Endothelial cell (in vitro differentiated cells): ENCODE measurements around the gene CELF1. TPM values are rescaled to one million over a fixed set of nuclear protein-coding genes. Genes with fewer than 3 reads are reported as not detected.

Experiments used
- DNase-seq: peaks from one replicate; pipeline ENCODE4 v3.0.0; 2021; ENCODE audit warnings: low spot score
- H3K27ac Mint-ChIP-seq: one replicate; pipeline ENCODE4 v1.8.0; 2021; ENCODE audit warnings: mixed read lengths, inconsistent platforms; ENCODE audit not compliant: unreplicated experiment
- H3K27me3 Mint-ChIP-seq: one replicate; pipeline ENCODE4 v1.8.0; 2021; ENCODE audit warnings: mild to moderate bottlenecking, moderate library complexity, mixed read lengths, inconsistent platforms; ENCODE audit not compliant: unreplicated experiment
- H3K36me3 Mint-ChIP-seq: one replicate; pipeline ENCODE4 v1.8.0; 2021; ENCODE audit warnings: mild to moderate bottlenecking, low read depth, mixed read lengths, inconsistent platforms; ENCODE audit not compliant: unreplicated experiment
- H3K4me1 Mint-ChIP-seq: one replicate; pipeline ENCODE4 v1.8.0; 2021; ENCODE audit warnings: mild to moderate bottlenecking, mixed read lengths, inconsistent platforms; ENCODE audit not compliant: unreplicated experiment
- H3K4me3 Mint-ChIP-seq: one replicate; pipeline ENCODE4 v1.8.0; 2021; ENCODE audit warnings: mild to moderate bottlenecking, mixed read lengths, inconsistent platforms; ENCODE audit not compliant: unreplicated experiment
- H3K9me3 Mint-ChIP-seq: one replicate; pipeline ENCODE4 v1.8.0; 2021; ENCODE audit warnings: mixed read lengths, inconsistent platforms; ENCODE audit not compliant: unreplicated experiment
- total RNA-seq: library from RNA; stranded (reverse); fragmentation: NEBNext Ultra II Directional; extraction: Animal tissue kit (Norgen Biotek cat#: 25700); gene quantifications from one replicate; pipeline ENCODE4 v1.2.1, GENCODE V29; 2021; ENCODE audit not compliant: unreplicated experiment
- TF ChIP-seq, protein P1 (sequence below): fragments of 200-600 bp; sonication (generic); IDR thresholded peaks from one replicate; pipeline ENCODE4 v1.5.0; 2021; ENCODE audit warnings: antibody characterized with exemption; ENCODE audit not compliant: unreplicated experiment

The CELF1 gene
- total RNA-seq, 1 donor from 2014 or later, result 162 TPM

DNA sequence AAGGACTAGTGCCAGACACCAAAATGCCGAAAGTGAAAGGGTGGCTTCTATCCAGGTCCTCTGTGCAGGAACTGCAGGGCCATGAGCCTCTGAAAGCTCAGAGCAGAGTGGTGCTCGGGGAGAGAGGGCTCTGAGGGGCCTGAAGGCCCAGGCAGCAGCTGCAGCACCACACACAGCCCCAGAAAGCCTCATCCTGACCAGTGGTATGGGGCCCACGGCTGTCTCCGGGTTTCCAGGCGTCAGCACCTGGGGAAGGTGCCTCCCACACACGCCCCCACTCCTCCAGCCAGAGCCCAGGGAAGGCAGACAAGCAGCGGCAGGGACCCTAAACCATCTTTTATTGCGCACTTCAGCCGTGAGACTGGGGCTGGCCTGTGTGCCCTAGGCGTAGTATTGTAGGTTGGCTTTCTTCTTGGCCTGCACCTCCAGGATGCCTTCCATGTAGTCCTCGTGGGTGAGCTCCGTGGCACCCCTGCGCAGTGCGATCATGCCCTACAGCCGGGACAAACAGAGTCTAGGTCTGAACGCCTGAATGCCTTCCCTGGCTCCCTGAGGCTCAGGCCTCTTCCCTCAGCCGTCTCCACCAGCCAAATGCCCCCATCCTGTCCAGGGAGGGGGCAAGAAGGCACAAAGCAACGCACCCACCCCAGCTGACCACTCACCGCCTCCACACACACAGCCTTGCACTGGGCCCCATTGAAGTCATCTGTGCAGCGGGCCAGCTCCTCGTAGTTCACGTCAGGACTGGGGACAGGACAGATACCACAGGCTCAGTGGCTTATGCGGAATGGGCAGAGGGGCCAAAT lies 134.3 kb downstream of the CELF1 start:
- Mint-ChIP-seq H3K4me3 (no peak overlapping the region), H3K27ac (no peak overlapping the region), H3K27me3 (peaks cover 21% of the 10 kb centered on the region), H3K4me1 (no peaks in the 10 kb centered on the region), H3K9me3 (no peaks in the 10 kb centered on the region), H3K36me3 (peaks cover 27% of the 10 kb centered on the region)
- TF ChIP-seq, protein P1, sequence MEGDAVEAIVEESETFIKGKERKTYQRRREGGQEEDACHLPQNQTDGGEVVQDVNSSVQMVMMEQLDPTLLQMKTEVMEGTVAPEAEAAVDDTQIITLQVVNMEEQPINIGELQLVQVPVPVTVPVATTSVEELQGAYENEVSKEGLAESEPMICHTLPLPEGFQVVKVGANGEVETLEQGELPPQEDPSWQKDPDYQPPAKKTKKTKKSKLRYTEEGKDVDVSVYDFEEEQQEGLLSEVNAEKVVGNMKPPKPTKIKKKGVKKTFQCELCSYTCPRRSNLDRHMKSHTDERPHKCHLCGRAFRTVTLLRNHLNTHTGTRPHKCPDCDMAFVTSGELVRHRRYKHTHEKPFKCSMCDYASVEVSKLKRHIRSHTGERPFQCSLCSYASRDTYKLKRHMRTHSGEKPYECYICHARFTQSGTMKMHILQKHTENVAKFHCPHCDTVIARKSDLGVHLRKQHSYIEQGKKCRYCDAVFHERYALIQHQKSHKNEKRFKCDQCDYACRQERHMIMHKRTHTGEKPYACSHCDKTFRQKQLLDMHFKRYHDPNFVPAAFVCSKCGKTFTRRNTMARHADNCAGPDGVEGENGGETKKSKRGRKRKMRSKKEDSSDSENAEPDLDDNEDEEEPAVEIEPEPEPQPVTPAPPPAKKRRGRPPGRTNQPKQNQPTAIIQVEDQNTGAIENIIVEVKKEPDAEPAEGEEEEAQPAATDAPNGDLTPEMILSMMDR, result no peak
- no peak for DNase-seq

DNA sequence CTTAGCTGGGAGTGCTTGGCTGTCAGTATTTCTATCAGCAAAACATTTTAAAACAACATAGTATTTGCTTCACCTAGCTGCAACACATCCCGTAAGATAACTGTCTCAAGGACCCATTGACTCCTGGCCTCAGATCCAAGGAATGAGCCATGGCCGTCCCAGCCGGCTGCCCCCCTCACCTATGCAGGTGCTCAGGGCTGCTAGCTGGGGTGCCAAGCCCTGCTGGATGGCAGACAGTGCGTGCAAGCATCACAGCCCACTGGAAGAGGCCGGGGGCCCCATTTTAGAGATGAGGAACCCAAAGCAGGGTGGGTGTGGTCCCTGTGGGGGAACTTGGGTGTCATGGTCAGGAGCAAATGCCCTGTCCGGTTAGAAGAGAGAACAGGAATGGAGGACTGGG lies 135.2 kb downstream of the CELF1 start:
- H3K4me3 Mint-ChIP-seq, result no peak overlapping the region

DNA sequence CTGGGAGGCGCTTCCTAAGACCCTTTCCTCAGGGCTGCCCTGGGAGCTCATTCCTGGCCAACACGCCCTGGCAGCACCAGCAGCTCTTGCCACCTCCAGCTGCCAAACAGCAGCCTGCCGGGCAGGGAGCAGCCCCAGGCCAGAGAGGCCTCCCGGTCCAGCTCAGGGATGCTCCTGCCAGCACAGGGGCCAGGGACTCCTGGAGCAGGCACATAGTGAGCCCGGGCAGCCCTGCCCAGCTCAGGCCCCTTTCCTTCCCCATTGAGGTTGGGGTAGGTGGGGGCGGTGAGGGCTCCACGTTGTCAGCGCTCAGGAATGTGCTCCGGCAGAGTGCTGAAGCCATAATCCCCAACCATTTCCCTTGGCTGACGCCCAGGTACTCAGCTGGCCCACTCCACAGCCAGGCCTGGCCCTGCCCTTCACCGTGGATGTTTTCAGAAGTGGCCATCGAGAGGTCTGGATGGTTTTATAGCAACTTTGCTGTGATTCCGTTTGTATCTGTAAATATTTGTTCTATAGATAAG lies 136.9 kb downstream of the CELF1 start:
- Mint-ChIP-seq H3K4me3 (no peak overlapping the region), H3K27me3 (peaks cover 16% of the 10 kb centered on the region), H3K9me3 (no peaks in the 10 kb centered on the region), H3K27ac (no peak overlapping the region), H3K4me1 (no peaks in the 10 kb centered on the region), H3K36me3 (peaks cover 21% of the 10 kb centered on the region)
- TF ChIP-seq, protein P1, result no peak
- DNase-seq, result no peak

More for the DNA sequence above, 135.2 kb downstream of the CELF1 start:
- no peak overlapping the region for H3K27ac Mint-ChIP-seq
- DNase-seq, result no peak
- peaks cover 21% of the 10 kb centered on the region for H3K27me3 Mint-ChIP-seq
- TF ChIP-seq, protein P1, result no peak
- peaks cover 25% of the 10 kb centered on the region for H3K36me3 Mint-ChIP-seq
- H3K4me1 Mint-ChIP-seq, result no peaks in the 10 kb centered on the region
- H3K9me3 Mint-ChIP-seq, result no peaks in the 10 kb centered on the region

Other genes starting within 250 kb of the CELF1 start
- not detected for gene MYBPC3, start 200.4 kb downstream of the CELF1 start, total RNA-seq
- not detected for gene SPI1, start 174.6 kb downstream of the CELF1 start, total RNA-seq
- gene SLC39A13, start 144.5 kb downstream of the CELF1 start, total RNA-seq, result 40.9 TPM
- 127 TPM for gene PSMC3, start 126.7 kb downstream of the CELF1 start, total RNA-seq
- 0.95 TPM for gene RAPSN, start 104.0 kb downstream of the CELF1 start, total RNA-seq
- gene PTPMT1, start 12.5 kb upstream of the CELF1 start, total RNA-seq, result 34.9 TPM
- gene KBTBD4, start 25.8 kb upstream of the CELF1 start, total RNA-seq, result 12.1 TPM
- 199 TPM for gene NDUFS3, start 25.9 kb upstream of the CELF1 start, total RNA-seq
- gene FAM180B, start 33.5 kb upstream of the CELF1 start, total RNA-seq, result 0.31 TPM
- 50.4 TPM for gene C1QTNF4, start 41.3 kb upstream of the CELF1 start, total RNA-seq
- 109 TPM for gene MTCH2, start 89.4 kb upstream of the CELF1 start, total RNA-seq
- gene AGBL2, start 162.2 kb upstream of the CELF1 start, total RNA-seq, result 1.7 TPM
- 78.3 TPM for gene FNBP4, start 214.2 kb upstream of the CELF1 start, total RNA-seq